ENCODE results near the gene SLC4A2.

SLC4A2 gene

DNA sequence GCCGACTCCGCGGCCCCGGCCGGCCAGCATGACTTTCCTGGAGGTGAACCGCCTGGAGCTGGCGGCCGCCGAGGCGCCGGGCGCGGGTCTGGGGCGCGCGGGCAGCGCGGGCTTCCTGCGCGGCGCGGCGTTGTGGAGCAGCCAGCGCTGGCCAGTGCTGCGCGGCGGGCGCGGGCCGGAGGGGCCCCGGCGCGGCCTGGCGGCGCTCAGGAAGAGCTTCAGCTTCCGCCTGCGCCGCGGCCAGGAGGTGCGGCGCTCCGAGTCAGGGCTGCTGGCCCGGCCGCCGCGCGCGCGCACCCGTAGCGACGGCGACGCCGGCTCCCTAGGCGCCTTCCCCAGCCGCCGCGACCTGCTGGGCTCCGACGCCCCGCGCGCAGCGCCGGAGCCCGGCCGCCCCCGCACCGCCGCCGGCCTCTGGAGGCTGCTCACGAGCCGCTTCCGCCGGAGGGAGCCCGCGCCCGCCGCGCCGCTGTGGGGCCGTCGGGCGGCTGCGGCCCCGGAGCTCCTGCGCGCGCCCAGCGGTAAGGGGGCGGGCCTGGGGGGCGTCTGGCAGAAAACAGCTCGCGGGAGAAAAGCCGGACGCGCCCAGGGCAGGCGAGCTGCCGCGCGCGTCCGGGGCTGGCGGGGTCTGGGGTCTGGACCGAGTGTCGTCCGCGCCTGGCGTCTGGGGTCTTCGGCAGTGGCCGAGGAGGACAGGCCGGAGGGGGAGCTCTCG, 55.9 kb downstream of the SLC4A2 start:
- no peak for TF ChIP-seq CTCF (IDR thresholded peaks at IDR 0.05; ENCODE audit: low read depth, low read length, missing control alignments)
- no peak for DNase-seq (ENCODE audit: low read depth)
- no peak overlapping the region; the same call in 1 of the 2 replicates for H3K4me3 ChIP-seq (ENCODE audit: low read depth, low read length)

DNA sequence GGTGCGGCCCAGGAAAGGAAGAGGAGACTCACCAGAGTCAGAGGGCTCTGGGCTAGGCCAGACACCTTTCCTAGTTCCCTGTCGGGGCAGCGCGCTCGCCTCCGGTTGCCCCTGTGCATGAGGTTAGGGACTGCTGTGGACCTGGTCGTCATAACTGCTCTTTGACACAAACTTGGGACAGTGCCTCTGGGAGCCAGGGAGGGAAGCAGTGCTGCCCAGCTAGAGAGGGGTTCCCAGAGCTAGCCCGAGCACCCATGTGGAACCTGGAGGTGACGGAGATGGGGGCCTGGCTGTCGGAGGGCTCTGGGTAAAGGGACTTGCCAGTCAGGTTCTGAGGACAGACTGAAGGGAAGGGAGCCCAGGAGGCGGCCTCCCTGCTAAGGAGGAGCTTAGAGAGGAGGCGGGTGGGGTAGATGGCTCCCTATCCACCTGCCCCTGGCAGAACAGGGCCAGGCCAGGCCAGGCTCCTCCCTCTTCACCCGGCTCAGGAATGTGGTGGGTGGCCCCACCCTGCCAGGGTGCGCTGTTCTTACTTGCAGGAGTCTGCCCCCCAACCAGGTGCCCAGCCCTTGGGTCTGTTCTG, 56.5 kb downstream of the SLC4A2 start:
- H3K4me3 ChIP-seq (ENCODE audit: low read depth, low read length), result no peak overlapping the region
- no peak for TF ChIP-seq CTCF (IDR thresholded peaks at IDR 0.05; ENCODE audit: low read depth, low read length, missing control alignments)
- DNase-seq (ENCODE audit: low read depth), result no peak

DNA sequence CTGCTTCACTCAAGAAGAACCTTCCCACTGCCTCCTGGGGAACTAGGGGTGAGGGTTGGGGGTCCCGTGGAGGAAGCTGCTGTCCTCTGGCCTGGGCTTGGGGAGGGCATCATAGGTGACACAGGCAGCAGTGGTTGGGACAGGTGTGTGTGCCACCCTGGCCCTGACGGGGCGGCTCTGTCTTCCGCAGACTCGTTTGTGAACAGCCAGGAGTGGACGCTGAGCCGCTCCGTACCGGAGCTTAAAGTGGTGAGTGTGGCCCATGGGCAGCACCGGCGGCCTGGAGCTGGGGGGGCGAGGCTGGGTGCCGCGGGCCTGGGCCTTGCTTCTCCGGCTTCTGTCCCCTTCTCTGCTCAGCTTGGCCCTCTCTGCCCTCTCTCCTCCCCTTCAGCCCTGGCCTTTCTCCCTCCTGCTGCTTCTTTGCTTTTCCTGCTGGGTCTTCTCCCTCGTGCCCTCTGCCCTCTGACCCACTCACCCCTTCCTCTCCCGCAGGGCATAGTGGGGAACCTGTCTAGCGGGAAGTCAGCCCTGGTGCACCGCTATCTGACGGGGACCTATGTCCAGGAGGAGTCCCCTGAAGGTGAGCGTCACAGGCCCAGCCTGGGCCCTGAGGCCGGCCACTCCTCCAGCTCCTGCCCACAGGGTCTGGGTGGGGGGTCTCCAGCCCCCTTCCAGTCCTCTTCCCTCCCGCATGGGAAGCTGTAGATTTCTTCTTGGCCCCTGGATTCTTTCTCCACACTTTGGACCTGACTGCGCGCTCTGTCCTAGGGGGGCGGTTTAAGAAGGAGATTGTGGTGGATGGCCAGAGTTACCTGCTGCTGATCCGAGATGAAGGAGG, 57.4 kb downstream of the SLC4A2 start:
- H3K4me3 ChIP-seq (ENCODE audit: low read depth, low read length), result no peak overlapping the region
- DNase-seq (ENCODE audit: low read depth), result no peak
- no peak for TF ChIP-seq CTCF (IDR thresholded peaks at IDR 0.05; ENCODE audit: low read depth, low read length, missing control alignments)

- H3K4me3 ChIP-seq (ENCODE audit: low read depth, low read length), result no peak overlapping the region
- no peak for DNase-seq (ENCODE audit: low read depth)
- no peak for TF ChIP-seq CTCF (IDR thresholded peaks at IDR 0.05; ENCODE audit: low read depth, low read length, missing control alignments)
These were observed 58.2 kb downstream of the SLC4A2 start for GRCh38 chr7:151117565-151117964.

GRCh38 chr7:151118108-151119054, 59.0 kb downstream of the SLC4A2 start:
- TF ChIP-seq CTCF (IDR thresholded peaks at IDR 0.05; ENCODE audit: low read depth, low read length, missing control alignments), result no peak
- DNase-seq (ENCODE audit: low read depth), result no peak
- no peak overlapping the region for H3K4me3 ChIP-seq (ENCODE audit: low read depth, low read length)

DNA sequence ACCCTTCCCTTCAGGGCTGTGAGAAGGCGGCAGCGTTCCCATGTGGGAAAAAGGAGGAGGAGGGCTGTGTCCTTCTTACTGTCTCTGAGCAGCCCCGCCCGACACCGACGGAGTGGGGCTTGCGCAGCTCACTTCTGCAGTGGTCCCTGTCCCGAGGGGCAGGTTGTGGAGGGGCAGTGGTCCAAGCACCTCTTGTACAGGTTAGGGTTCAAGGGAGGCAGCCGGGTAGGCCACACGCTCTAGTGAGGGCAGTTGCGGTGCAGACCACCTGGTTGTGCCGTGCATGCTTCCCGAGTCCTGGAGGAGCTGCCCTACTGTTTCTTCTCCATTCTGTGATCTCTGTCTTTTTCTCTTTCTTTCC, 59.6 kb downstream of the SLC4A2 start:
- no peak for DNase-seq (ENCODE audit: low read depth)
- H3K4me3 ChIP-seq (ENCODE audit: low read depth, low read length), result no peak overlapping the region
- no peak for TF ChIP-seq CTCF (IDR thresholded peaks at IDR 0.05; ENCODE audit: low read depth, low read length, missing control alignments)

Data from GM12864 (cell line).